Activated naive CD8-positive, alpha-beta T cell treated with anti-CD3 and anti-CD28 coated beads, Interleukin-2, amount 10 ng/mL, durations not matched to agents 7 days and 5 days (primary cell): ENCODE data around the gene ZNF185. TPM values are rescaled to one million over a fixed set of nuclear protein-coding genes. Genes with fewer than 3 reads are reported as not detected.
"Not testable (repeated sequence)": the region's sequence is repeated elsewhere in the genome, so short reads cannot be mapped to it uniquely, and the experiment has no call there.

Experiments used
- ATAC-seq: fragments of 150-1000 bp; cut with Tn5 transposase; one replicate; pipeline ENCODE4 v1.10.0; 2021; ENCODE audit warnings: low read depth, moderate library complexity
- POLR2A ChIA-PET: fragments of 350-600 bp; sonication (Branson Sonifier 250); formaldehyde crosslinking; loops from one replicate; lab custom pipeline; 2021; ENCODE audit warnings: antibody characterized with exemption; lab: Charles Lee
- DNase-seq: peaks from one replicate; pipeline ENCODE4 v3.0.0; 2021
- H3K27ac Mint-ChIP-seq: one replicate; pipeline ENCODE4 v1.8.0; 2022; ENCODE audit warnings: mild to moderate bottlenecking, mixed read lengths
- H3K27me3 Mint-ChIP-seq: one replicate; pipeline ENCODE4 v1.8.0; 2022; ENCODE audit warnings: mild to moderate bottlenecking, moderate library complexity, mixed read lengths
- H3K36me3 Mint-ChIP-seq: one replicate; pipeline ENCODE4 v1.8.0; 2021; ENCODE audit warnings: mild to moderate bottlenecking, mixed read lengths
- H3K4me1 Mint-ChIP-seq: one replicate; pipeline ENCODE4 v1.8.0; 2021; ENCODE audit warnings: mixed read lengths
- H3K4me3 Mint-ChIP-seq: one replicate; pipeline ENCODE4 v1.8.0; 2022; ENCODE audit warnings: mild to moderate bottlenecking, moderate library complexity, mixed read lengths
- H3K9me3 Mint-ChIP-seq: one replicate; pipeline ENCODE4 v1.8.0; 2021; ENCODE audit warnings: mixed read lengths
- total RNA-seq, 2 experiments: library from RNA; stranded (reverse); gene quantifications; one replicate each; pipeline ENCODE4 v1.2.3, GENCODE V29; 2021

The ZNF185 gene
- total RNA-seq, 2 experiments from 2014 or later = 1.6 to 1.9 TPM

DNA sequence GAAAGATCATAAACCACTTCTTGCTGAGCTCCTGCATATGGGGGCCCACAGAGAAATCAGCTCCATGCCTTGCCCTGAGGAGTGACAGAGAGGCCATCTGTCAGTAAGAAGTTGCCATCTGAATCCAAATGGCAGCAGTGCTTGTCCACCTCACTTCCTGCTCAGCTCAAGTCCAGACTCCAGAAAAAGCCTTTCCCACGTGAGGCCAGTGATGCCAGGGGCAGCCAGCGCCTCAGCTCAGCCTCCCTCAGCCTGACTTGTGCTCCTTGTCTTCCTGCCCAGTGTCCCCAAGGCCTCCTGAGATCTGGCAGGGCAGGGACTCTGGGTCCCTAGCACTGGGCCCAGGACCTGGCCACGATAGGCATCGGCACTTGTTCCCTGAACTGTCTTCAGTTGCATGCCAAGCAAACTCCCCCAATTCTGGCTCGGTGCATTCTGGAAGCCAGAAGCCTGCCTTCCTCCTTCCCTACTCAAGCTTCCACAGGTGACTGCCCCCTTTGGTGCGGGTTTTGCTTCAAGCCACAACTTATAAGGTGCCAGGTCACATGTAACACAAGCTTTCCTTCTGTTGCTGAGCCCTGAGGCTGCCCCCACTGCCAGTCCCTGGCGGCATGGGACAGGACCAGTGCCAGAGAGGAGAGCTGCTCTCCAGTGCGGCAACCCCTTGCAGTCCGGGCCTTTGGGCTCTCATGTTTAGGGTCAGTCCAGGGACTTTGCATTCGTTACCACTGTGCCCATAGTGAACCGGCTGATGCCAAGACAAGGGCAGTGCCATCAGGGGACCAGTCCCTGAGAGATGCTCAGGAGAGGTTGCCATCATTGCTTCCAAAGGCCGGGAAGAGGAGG is 2.2 kb downstream of the ZNF185 start:
- POLR2A ChIA-PET = no interaction called here
- Mint-ChIP-seq H3K27ac (no peak overlapping the region), H3K4me1 (no peaks in the 10 kb centered on the region), H3K36me3 (no peaks in the 10 kb centered on the region), H3K9me3 (no peaks in the 10 kb centered on the region), H3K4me3 (no peak overlapping the region), H3K27me3 (peaks cover 14% of the 10 kb centered on the region)
- ATAC-seq (no peak), DNase-seq (no peak)

DNA sequence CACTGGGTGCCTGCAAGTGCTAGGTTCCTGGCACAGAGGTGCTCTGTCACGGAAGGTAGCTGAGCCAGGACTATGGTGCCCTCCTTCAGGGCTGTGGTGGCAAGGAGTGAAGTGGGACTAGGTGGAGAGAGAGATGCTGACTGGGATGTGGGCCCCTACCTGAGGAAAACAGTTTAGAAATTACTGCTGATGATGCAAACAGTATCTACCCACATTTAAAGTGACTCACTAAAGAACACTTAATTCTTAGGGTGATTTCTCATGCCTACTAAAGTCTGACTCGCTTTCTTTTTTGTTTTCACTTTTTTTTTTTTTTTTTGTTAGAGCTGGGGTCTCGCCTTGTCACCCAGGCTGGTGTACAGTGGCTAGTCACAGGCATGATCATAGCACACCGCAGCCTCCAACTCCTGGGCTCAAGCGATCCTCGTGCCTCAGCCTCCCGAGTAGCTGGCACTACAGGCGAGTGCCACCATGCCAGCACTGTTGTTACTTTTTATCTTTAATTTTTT is 3.1 kb downstream of the ZNF185 start:
- no peaks in the 10 kb centered on the region for H3K4me1 Mint-ChIP-seq
- no peak overlapping the region for H3K4me3 Mint-ChIP-seq
- peaks cover 14% of the 10 kb centered on the region for H3K27me3 Mint-ChIP-seq
- H3K36me3 Mint-ChIP-seq = no peaks in the 10 kb centered on the region
- DNase-seq (no peak), ATAC-seq (no peak)
- POLR2A ChIA-PET = no interaction called here
- H3K9me3 Mint-ChIP-seq = no peaks in the 10 kb centered on the region
- H3K27ac Mint-ChIP-seq = no peak overlapping the region

DNA sequence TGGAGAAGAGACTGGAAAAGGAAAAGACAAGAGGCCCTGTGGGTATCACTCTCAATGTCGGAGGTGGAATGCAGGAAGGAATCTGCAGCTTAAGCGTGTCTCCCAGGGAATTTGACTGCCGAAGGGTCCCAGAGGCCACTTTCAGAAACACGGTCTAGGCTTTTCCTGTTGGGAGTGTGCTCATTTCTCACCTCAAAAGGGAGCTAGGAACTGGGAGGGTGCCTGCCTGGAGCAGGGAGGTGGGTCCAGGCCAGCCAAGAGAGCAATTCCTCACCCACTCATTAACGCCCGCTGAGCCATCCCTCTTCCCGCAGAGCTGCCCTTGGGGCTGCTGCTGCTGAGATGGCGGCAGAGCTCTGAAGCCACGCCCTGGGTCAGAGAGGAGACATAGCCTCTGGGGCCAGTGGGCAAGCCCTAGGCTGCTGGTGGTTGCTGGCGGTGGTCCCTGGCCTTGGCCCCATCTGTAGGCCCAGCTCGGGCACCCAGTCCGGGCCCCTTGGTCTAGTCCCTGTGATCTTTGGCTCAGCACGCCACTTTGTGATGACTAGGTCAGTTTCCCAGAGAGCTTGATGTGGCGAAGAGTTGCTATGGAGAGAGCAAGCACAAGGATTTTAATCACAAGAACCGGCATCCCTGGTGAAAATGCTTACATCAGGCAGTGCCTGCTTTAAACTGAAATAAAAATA is 4.1 kb downstream of the ZNF185 start:
- H3K4me3 Mint-ChIP-seq = no peak overlapping the region
- no peaks in the 10 kb centered on the region for H3K36me3 Mint-ChIP-seq
- H3K9me3 Mint-ChIP-seq = no peaks in the 10 kb centered on the region
- no peak for ATAC-seq
- peaks cover 10% of the 10 kb centered on the region for H3K27me3 Mint-ChIP-seq
- POLR2A ChIA-PET = no interaction called here
- H3K27ac Mint-ChIP-seq = no peak overlapping the region
- no peaks in the 10 kb centered on the region for H3K4me1 Mint-ChIP-seq
- DNase-seq = no peak

DNA sequence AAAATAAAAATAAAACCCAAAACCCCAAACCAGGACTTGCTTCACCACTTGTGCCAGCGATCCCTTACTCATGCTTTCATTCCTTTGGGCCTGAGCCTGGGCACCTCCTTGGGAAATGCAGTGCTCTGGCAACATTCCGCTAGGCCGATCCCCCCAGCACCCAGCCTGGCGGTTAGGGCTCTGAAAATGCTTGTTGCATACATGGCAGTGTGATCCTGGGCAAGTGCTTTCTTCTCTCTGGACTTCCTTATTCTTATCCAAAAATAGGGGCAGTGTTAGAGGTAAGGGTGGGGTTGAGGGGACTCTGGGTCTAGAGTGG is 4.6 kb downstream of the ZNF185 start:
- H3K4me3 Mint-ChIP-seq = no peak overlapping the region
- H3K36me3 Mint-ChIP-seq = no peaks in the 10 kb centered on the region
- no peaks in the 10 kb centered on the region for H3K9me3 Mint-ChIP-seq
- peaks cover 12% of the 10 kb centered on the region for H3K27me3 Mint-ChIP-seq
- no peak overlapping the region for H3K27ac Mint-ChIP-seq
- no peak for ATAC-seq
- POLR2A ChIA-PET = no interaction called here
- H3K4me1 Mint-ChIP-seq = no peaks in the 10 kb centered on the region
- DNase-seq = no peak

DNA sequence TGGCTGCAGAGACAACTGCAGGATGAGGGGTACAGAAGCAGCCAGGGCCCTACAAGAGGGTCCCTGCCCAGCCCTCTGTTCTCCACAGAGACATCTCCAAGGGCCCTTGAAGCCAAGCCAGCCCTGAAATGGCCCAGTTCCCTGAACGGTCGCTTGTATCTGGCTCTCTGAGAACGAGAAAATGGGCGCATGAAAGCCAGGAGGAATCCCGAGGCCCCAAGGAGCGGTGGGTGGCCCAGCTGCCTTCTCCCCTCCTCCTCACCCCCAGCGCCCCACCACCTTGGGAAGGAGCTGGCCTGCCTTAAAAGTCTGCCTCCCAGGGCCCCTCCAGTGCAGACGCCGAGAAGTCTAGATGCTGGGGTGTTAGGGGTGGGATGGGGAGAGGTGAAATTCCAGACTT is 5.7 kb downstream of the ZNF185 start:
- Mint-ChIP-seq H3K27ac (no peak overlapping the region), H3K4me1 (no peaks in the 10 kb centered on the region), H3K4me3 (no peak overlapping the region), H3K9me3 (no peaks in the 10 kb centered on the region), H3K36me3 (no peaks in the 10 kb centered on the region), H3K27me3 (peaks cover 9% of the 10 kb centered on the region)
- ATAC-seq (no peak), DNase-seq (no peak)
- POLR2A ChIA-PET = no interaction called here

DNA sequence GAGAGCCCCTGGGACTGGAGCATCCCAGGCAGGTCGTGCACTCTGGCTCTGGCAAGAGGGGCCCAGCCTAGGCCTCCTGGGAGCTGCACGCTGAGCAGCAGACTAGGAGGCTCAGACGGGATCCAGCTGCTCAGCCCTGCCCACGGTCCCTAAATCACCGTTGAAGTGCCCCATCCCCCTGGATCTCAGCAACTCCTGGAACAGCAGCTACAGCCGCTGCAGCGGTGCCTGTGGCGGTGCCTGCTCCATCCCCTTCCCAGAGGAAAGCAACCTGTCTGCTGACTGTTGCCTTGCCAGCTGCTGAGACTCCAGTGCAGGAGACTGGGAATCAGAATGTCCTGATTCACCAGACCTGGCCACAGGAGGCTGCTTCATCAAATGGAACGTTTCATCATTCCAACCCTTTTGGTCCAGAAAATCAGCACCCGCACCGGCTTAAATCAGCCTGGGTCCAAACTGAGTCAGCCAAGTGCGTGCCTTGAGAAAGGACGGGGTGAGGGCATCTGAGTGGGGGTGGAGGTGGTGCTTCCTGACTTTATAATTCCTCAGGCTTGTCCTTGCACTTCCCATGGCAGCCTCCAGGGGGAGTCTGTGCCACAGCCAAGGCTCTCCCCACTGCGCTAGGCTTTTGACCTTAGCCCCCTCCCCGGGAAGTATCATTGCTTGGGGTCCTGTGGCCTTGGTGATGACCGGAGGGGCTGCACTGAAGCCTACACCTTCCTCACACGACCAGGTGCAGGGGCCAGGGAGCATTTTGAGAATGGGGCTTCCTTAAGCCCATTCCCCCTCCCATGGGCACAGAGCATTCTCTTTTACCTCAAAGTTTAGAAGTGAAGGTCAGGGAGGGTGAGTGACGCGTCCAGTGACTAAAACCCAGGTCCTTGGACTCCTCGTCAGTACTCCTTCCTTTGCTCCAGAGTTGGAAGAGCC is 6.5 kb downstream of the ZNF185 start:
- no peak for ATAC-seq
- H3K9me3 Mint-ChIP-seq = no peaks in the 10 kb centered on the region
- no peaks in the 10 kb centered on the region for H3K36me3 Mint-ChIP-seq
- H3K27me3 Mint-ChIP-seq = peaks cover 8% of the 10 kb centered on the region
- POLR2A ChIA-PET = no interaction called here
- H3K4me1 Mint-ChIP-seq = no peaks in the 10 kb centered on the region
- no peak overlapping the region for H3K27ac Mint-ChIP-seq
- no peak overlapping the region for H3K4me3 Mint-ChIP-seq
- DNase-seq = peak; percentile 48

DNA sequence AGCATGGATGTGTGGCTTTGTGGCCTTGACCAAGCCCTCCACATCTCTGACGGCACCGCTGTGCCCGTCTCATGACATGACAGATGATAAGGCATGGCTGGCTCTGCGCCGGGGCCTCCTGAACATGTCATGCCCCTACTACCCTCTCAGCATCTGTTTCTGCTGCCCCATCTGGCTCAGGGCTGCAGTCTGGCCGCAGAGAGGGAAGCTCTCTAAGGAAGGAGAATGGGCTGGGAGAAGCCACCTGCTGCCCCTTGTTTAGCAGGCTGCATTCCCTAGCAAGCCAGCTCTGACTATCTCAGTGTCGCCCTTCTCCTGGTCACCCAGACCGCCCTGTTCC is 7.2 kb downstream of the ZNF185 start:
- no peaks in the 10 kb centered on the region for H3K36me3 Mint-ChIP-seq
- H3K27ac Mint-ChIP-seq = no peak overlapping the region
- ATAC-seq (no peak), DNase-seq (no peak)
- peaks cover 8% of the 10 kb centered on the region for H3K27me3 Mint-ChIP-seq
- POLR2A ChIA-PET = no interaction called here
- H3K9me3 Mint-ChIP-seq = no peaks in the 10 kb centered on the region
- no peaks in the 10 kb centered on the region for H3K4me1 Mint-ChIP-seq
- H3K4me3 Mint-ChIP-seq = no peak overlapping the region

DNA sequence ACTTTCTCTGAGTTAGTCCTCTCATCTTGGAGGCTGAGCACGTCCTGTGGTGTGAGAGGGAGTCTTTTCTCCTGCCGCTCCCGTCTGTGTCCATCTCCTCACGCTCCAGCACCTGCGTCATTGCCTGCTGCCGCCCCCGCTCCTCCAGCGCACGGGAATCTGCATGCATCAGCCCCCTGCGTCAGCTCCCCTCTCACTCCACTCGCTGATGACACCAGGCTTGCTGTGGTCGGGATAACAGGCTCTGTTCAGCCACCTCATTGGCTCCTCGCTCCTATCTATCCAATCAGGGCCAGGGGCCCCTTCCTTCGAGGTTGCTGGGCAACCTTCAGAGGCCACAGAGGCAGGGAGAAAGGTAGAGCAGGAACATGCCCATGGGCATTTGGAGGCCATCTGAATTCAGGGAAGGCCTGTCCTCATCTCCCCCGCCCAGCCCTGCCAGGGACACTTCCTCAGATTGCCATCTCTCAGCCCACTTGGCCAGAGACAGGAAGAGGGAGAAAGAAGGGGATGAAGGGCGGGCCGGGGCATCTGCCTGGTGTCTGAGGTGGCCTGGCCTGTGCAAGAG is 9.3 kb downstream of the ZNF185 start:
- ATAC-seq (no peak), DNase-seq (no peak)
- H3K27ac Mint-ChIP-seq = no peak overlapping the region
- POLR2A ChIA-PET = no interaction called here
- no peaks in the 10 kb centered on the region for H3K4me1 Mint-ChIP-seq
- H3K27me3 Mint-ChIP-seq = peaks cover 5% of the 10 kb centered on the region
- no peak overlapping the region for H3K4me3 Mint-ChIP-seq
- no peaks in the 10 kb centered on the region for H3K9me3 Mint-ChIP-seq
- H3K36me3 Mint-ChIP-seq = no peaks in the 10 kb centered on the region

DNA sequence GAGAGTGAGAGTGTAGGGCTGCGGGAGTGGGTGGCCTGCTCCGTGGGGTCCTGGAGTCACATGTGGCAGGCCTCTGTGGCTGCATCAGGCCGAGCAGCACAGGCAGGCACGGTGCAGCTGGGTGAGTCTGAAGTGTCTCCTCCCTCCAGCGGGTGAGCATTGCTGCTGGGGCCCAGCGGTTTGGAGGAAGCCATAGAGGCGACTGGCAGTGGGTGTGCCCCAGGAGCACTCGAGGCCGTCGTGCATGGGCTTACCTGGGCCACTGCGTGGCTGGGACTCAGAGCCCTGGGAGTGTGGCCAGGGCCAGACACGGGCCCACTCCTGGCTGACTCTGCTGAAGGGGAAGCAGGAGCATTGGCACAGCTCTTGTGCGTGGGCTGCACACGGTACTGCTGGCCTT is 10.6 kb downstream of the ZNF185 start:
- Mint-ChIP-seq H3K4me1 (no peaks in the 10 kb centered on the region), H3K9me3 (no peaks in the 10 kb centered on the region), H3K36me3 (no peaks in the 10 kb centered on the region), H3K27ac (no peak overlapping the region), H3K4me3 (no peak overlapping the region), H3K27me3 (peaks cover 5% of the 10 kb centered on the region)
- ATAC-seq = no peak
- POLR2A ChIA-PET = no interaction called here
- DNase-seq = no peak

DNA sequence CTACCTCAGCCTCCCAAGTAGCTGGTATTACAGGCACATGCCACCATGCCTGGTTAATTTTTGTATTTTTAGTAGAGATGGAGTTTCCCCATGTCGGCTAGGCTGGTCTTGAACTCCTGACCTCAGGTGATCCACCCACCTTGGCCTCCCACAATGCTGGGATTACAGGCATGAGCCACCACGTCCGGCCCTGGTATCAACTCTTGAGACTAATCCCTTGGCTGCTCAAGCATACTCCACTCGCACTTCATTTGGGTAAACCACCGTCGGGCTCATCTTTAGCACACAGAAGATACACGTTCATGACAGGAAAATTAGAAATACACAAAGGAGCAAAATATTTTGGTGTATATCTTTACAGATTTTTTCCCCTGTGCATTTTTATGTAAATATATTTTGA is 12.2 kb downstream of the ZNF185 start:
- POLR2A ChIA-PET, H3K27me3 Mint-ChIP-seq, H3K4me3 Mint-ChIP-seq, H3K9me3 Mint-ChIP-seq, ATAC-seq, DNase-seq, H3K27ac Mint-ChIP-seq, H3K36me3 Mint-ChIP-seq, H3K4me1 Mint-ChIP-seq: not testable (repeated sequence)

DNA sequence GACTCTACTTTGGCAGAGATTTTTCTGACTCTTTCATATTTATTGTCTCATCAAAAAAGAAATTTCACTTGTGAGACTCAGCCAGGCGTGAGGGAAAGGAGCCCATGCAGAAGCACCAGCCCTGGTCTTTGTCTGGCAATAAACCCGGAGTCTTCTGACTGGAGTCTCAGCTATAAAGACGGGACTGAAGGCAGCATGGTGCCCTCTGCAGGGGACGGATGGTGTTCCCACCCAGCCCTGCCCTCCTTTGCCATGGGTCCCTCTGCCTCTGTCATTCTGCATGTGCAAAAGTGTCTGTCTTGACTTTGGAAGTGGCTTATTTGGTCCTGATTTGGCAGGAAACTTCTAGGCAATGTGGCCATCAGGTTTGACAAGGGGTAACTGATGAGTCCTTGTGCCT is 14.2 kb downstream of the ZNF185 start:
- H3K36me3 Mint-ChIP-seq = no peaks in the 10 kb centered on the region
- H3K9me3 Mint-ChIP-seq = no peaks in the 10 kb centered on the region
- no peak for ATAC-seq
- peaks cover 3% of the 10 kb centered on the region for H3K27me3 Mint-ChIP-seq
- H3K4me3 Mint-ChIP-seq = no peak overlapping the region
- no peak overlapping the region for H3K27ac Mint-ChIP-seq
- POLR2A ChIA-PET = no interaction called here
- no peaks in the 10 kb centered on the region for H3K4me1 Mint-ChIP-seq
- no peak for DNase-seq

DNA sequence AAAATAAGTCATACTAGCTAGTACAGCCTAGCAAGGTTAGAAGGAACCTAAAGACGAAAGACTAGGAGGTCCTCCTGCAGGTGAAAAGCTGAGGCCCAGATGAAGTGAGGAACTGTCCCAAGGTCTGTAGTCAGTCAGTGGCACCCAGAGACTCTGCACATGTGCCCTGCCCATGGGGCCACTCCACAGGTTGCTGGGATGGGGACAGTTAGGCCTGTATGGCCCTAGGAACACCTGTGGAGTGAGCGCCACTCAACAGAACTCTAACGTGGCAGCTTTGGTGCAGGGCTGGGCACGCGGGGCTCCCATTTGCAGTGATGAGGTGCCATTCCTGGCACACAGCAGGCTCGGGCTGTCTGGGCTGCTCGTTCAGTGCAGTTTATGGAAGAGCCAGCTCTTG is 14.8 kb downstream of the ZNF185 start:
- ATAC-seq = no peak
- peaks cover 2% of the 10 kb centered on the region for H3K27me3 Mint-ChIP-seq
- POLR2A ChIA-PET = no interaction called here
- H3K36me3 Mint-ChIP-seq = no peaks in the 10 kb centered on the region
- no peak overlapping the region for H3K4me3 Mint-ChIP-seq
- no peaks in the 10 kb centered on the region for H3K9me3 Mint-ChIP-seq
- no peaks in the 10 kb centered on the region for H3K4me1 Mint-ChIP-seq
- DNase-seq = no peak
- no peak overlapping the region for H3K27ac Mint-ChIP-seq

DNA sequence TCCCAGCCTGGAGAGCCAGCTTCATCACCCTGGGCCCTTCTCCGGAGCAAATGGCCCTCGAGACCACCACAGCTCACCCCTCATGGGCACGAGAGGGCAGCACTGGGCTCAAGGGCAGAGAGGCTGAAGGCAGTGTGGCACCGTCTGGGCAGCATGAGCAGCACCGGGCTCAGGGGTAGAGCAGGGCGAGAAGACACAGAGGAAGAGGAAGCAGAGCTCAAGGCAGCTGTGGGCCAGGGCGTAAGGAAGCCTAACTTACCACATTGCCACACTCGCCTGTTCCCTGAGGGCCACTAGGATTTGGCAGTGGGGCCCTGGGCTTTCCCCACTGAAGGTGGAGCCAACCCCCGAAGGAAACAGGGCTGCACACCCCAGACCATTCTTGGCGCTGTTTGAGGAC is 15.5 kb downstream of the ZNF185 start:
- no peaks in the 10 kb centered on the region for H3K36me3 Mint-ChIP-seq
- ATAC-seq (no peak), DNase-seq (no peak)
- no peaks in the 10 kb centered on the region for H3K9me3 Mint-ChIP-seq
- H3K4me1 Mint-ChIP-seq = no peaks in the 10 kb centered on the region
- no peak overlapping the region for H3K27ac Mint-ChIP-seq
- no peak overlapping the region for H3K4me3 Mint-ChIP-seq
- POLR2A ChIA-PET = no interaction called here
- H3K27me3 Mint-ChIP-seq = peaks cover 2% of the 10 kb centered on the region
